ENCODE data around the gene CKAP2L. TPM values are rescaled to one million over a fixed set of nuclear protein-coding genes. Genes with fewer than 3 reads are reported as not detected.

Gene CKAP2L
- total and polyA plus RNA-seq, 7 donors: under 0.01 to 3.0 (median 0.54) TPM; not detected in 2

GRCh38 chr2:112811276-112811831 is 46.9 kb upstream of the CKAP2L start:
- peaks cover 0 to 3% (median 0%) of the 10 kb centered on the region in 4 donors for H3K9me3 ChIP-seq
- DNase-seq: no peak
- no peak overlapping the region for H3K27ac ChIP-seq
- no peak for TF ChIP-seq EP300 (IDR thresholded peaks at IDR 0.05)
- no peak for TF ChIP-seq POLR2A (IDR thresholded peaks at IDR 0.05)
- no peak for TF ChIP-seq POLR2AphosphoS5 (IDR thresholded peaks at IDR 0.05)
- no peak for TF ChIP-seq CTCF (IDR thresholded peaks at IDR 0.05)
- peaks cover 0 to 10% (median 8%) of the 10 kb centered on the region in 4 donors for H3K4me1 ChIP-seq
- whole genome bisulfite sequencing, 2 donors: 92 to 95% methylated on average over 3 of the region's 3 CpGs
- H3K36me3 ChIP-seq: no peaks in the 10 kb centered on the region
- H3K4me3 ChIP-seq: no peak overlapping the region
- H3K27me3 ChIP-seq: no peaks in the 10 kb centered on the region
- intact Hi-C loops (cut with DNase I): no loop called here

- peaks cover 0 to 10% (median 8%) of the 10 kb centered on the region in 4 donors for H3K4me1 ChIP-seq
These were observed 44.7 kb upstream of the CKAP2L start for GRCh38 chr2:112809112-112809511.

DNA sequence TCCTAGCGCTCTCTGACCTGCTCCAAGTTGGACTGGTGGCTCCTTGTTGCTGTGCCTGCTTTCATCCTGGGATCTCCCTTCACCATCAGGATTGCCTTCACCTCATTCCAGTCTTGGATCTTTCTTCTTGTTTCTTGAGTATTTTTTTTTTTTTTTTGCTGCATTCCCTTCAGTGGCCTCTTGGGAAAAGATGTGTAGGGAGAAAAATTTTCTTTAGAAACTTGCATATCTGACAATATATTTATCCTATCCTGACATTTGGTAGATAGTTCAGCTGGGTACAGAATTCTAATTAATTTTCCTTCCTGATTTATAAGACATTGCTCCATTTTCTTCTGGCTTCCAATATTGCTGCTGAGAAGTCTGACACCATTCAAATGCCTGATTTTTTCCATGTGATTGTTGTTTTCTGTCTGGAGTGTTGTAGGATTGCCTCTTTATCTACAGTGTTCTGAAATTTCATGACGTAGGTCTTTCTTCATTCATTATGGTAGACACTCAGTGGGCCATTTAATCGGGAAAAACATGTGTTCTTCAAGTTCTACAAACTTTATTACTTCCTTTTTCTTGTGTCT is 42.9 kb upstream of the CKAP2L start:
- Histone ChIP-seq H3K4me1 (peaks cover 0 to under 1% (median 0%) of the 10 kb centered on the region in 4 donors), H3K27ac (no peak overlapping the region), H3K36me3 (no peaks in the 10 kb centered on the region), H3K27me3 (no peaks in the 10 kb centered on the region), H3K9me3 (peaks cover 0 to 3% (median 0%) of the 10 kb centered on the region in 4 donors), H3K4me3 (no peak overlapping the region)
- TF ChIP-seq EP300 (IDR thresholded peaks at IDR 0.05) (no peak), POLR2AphosphoS5 (IDR thresholded peaks at IDR 0.05) (no peak), CTCF (IDR thresholded peaks at IDR 0.05) (no peak), POLR2A (IDR thresholded peaks at IDR 0.05) (no peak)
- intact Hi-C loops (cut with DNase I): no loop called here
- 95 to 97% methylated on average over 3 of the region's 3 CpGs for WGBS, 2 donors
- DNase-seq: no peak

More at GRCh38 chr2:112809112-112809511, 44.7 kb upstream of the CKAP2L start:
- Histone ChIP-seq H3K27me3 (no peaks in the 10 kb centered on the region), H3K4me3 (no peak overlapping the region), H3K27ac (no peak overlapping the region), H3K9me3 (peaks cover 0 to 3% (median 0%) of the 10 kb centered on the region in 4 donors), H3K36me3 (no peaks in the 10 kb centered on the region)
- no peak for DNase-seq
- TF ChIP-seq POLR2A (IDR thresholded peaks at IDR 0.05): no peak
- intact Hi-C loops (cut with DNase I): no loop called here

GRCh38 chr2:112805542-112805941 is 41.1 kb upstream of the CKAP2L start:
- no peak for DNase-seq
- Histone ChIP-seq H3K4me1 (no peaks in the 10 kb centered on the region), H3K9me3 (peaks cover 0 to 3% (median 0%) of the 10 kb centered on the region in 4 donors), H3K27ac (no peak overlapping the region), H3K36me3 (no peaks in the 10 kb centered on the region), H3K27me3 (no peaks in the 10 kb centered on the region), H3K4me3 (no peak overlapping the region)
- TF ChIP-seq POLR2A (IDR thresholded peaks at IDR 0.05) (no peak), POLR2AphosphoS5 (IDR thresholded peaks at IDR 0.05) (no peak)
- WGBS, 2 donors: 89 to 93% methylated on average over 11 of the region's 11 CpGs
- intact Hi-C loops (cut with DNase I): no loop called here

DNA sequence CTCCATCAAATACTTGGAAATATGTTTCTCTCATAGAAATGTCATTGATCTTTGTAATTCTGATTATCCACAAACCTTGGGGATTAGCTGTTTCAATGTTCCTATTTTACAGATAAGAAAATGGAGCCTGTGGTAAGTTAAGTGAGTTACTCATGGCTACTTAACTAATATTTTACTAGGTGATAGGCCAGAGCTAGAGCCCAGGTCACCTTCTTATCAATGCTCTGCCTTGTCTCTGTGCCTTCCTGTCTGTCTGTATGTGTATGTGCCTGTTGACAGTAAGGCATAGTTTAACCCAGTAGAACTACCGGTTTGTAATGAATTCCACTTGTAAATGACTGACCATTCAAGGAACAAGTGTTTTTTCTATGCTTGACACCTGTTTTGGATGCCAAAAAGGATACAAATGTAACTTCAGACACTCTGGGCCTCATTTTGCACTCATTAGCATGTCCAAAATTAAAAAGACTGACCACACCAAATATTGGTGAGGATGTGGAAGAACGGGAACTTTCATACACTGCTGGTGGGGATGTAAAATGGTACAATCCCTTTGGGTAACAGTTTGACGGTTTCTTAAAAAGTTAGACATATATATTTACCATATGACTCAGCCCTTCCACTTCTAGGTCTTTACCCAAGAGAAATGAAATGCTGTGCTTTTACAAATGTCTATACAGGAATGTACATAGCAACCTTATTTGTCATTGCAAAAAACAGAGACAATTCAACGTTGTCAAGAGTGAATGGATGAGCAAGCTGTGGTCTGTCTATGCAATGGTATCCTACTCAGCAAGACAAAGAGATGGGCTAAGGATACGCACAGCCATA is 39.5 kb upstream of the CKAP2L start:
- TF ChIP-seq POLR2A (IDR thresholded peaks at IDR 0.05) (no peak), EP300 (IDR thresholded peaks at IDR 0.05) (no peak), CTCF (IDR thresholded peaks at IDR 0.05) (no peak), POLR2AphosphoS5 (IDR thresholded peaks at IDR 0.05) (no peak)
- Histone ChIP-seq H3K27me3 (no peaks in the 10 kb centered on the region), H3K4me1 (no peaks in the 10 kb centered on the region), H3K27ac (no peak overlapping the region), H3K36me3 (no peaks in the 10 kb centered on the region), H3K9me3 (peaks cover 0 to 3% (median under 1%) of the 10 kb centered on the region in 4 donors), H3K4me3 (no peak overlapping the region)
- no peak for DNase-seq
- WGBS, 2 donors: 67 to 75% methylated on average over 5 of the region's 5 CpGs
- intact Hi-C loops (cut with DNase I): no loop called here

Data from sigmoid colon (tissue), 7 donors.